COLO829 (cell line): ENCODE results near the gene JAZF1.

Experiments used
- DNase-seq: peaks from one replicate; pipeline ENCODE4 v3.0.0; 2012; ENCODE audit warnings: low spot score

Gene JAZF1

DNA sequence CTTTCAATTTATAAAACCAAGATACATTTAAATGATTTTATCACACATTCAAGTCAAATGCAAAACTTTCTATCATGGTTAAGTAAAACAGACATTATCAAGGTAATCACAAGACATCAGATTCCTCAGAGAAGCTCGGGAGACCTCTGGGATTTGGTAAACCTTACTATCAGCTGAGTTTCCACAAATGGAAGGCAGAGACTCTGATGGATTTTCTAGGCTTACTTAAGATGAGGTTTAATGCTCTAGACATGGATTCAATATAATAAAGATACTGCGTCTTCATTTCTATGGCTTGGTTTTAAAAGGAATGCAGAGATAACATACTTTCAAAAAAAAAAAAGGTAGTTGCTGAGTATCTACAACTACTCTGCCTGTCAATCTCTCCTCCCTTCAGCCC, 171.7 kb downstream of the JAZF1 start:
- DNase-seq: no peak

DNA sequence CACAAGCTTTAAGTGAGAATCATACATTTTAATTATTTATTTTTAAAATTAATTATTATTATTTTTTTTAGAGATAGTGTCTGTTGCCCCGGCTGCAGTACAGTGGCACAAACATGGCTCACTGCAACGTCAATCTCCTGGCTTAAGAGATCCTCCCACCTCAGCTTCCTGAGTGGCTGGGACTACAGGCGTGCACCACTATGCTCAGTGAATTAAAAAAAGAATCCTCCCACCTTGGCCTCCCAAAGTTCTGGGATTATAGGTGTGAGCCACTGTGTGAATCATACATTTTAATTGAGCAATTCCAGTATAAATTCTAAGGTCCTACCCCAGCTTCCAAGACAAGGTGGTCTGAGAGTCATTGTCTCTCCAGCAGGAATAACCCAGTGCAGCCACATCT, 172.4 kb downstream of the JAZF1 start:
- DNase-seq: no peak

DNA sequence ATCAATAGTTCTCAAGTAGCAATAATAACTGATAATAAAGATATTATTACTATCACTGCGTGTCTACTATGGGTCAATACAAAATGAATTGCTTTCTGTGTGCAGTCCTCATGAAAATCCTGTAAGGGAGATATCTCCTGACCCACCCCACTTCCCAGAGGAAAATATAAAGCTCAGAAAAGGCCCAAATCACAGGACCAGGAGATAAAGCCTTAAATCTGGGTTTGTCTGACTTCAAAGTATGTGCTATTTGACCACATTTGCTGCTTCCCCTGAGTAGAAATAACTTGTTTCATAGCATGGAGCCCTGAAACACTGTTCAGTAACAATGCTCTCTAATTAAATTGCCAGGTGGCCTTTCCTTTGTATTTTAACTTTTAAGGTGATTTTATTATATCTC, 174.1 kb downstream of the JAZF1 start:
- no peak for DNase-seq

DNA sequence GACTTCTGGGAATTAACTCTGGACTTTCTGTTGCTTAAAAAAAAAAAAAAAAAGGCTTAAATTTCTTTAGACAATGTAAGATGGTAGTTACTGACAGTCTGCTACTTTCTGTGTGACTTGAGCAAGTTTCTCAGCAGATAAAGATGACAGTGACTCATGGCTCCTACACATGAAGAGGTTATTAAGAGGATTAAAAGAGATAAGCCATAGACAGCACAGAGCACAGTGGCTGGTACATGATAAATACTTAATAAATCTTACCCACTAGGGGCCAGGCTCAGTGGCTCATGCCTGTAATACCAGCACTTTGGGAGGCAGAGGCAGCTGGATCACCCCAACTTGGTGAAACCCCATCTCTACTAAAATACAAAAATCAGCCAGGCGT, 174.8 kb downstream of the JAZF1 start:
- DNase-seq: no peak

DNA sequence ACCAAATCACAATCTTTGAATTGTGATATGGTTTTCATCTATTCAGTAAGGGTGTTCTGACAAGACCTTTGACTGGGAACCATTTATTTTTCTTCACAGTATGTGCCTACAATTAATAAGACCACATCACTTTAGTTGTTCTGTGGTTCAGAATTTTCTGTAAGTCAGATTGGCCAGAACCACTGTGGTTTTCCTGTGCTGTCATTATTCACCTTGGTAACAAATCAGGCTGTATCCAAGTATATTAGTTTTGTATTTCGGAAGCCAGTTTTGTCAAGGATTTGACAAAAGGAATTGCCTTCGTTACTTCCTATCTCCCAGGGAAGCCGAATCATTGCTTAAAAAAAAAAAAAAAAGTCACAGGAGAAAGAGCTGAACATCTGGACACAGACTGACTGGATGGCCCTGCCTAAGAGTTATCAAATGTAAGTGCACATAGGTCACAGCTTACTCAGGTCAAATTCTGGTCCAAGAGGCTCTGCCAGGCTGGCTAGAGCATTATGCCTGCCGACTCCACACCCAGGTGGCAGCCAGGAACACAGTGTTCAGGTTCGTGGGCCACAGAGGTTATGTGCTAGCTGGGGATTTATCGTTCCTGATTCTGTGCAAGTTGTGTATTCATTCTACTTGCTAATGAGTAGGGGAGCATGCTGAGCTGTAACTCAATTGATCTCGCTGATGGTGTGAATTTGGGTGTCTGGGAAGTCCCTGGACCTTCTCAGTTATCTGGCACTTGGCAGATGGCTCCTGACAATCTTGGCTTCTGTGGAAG, 175.3 kb downstream of the JAZF1 start:
- no peak for DNase-seq

DNA sequence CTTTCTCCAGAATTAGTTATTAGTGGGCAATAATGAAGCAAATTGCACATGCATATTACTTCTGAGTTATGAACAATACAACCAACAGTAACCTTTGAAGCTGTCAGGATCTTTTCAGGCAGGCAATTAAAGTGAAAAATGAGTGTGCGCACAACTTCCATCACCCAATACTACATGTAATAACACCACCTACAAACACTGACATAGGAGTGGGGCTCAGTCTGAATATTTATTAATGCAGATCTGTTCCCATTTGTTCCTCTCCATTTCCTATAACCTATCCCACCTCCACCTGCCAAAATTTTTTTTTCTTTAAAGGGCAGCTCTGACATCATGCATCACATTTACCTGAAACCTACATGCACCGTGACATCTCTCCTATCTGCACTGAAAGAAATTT, 177.2 kb downstream of the JAZF1 start:
- DNase-seq: no peak

DNA sequence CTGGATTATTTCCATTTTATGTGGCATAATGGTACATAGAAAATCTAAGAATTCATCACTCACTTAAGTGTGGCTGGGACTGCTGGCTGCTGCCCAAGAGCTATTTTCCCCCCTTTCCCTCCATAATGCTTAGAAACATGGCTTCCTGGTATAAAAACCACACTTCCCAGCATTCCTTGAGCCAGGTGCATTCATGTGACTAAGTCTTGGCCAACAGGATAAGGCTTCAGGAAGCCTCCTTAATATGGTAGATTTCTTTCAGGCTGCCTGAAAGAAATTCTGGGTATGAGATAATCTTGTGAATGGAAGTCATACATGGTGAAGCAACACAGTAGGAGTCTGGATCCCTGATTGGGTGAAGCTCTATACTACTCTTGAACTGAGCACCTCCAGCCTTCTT, 178.0 kb downstream of the JAZF1 start:
- no peak for DNase-seq

DNA sequence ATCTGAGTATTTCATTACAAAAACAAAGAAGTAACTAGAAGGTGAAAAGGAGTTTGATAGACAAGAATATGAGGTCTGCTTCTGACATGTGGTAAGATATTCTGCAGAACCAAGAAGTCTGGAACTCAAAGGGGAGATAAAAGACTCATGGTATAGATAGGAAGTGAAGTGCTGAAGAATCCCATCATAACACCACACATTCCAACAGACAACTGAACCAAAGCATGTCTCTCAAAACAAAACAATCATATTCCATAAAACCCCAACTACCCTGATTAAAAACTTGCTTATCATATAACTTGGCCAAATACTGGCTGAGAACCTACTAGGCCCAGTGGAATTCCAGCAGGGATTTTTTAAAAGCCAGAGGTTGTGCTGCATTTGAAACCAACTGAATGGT, 178.7 kb downstream of the JAZF1 start:
- DNase-seq: no peak

DNA sequence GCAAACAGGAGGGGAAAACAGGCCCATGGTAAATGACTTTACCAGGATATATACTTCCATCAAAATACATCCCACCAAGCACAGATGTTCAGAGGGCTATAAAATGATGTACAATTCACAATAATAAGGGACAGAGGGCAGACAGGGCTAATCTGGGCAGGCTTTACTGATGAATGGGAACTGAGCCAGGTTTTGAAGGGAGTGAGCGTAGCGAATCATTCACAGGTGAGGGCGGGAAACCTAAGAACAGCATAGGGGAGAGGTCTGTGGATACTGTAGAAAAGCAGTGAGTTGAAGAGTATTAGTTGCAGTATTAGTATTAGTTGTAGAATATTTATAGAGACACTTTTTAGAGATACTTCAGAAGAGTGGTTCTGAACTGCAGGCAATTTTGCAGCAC, 180.8 kb downstream of the JAZF1 start:
- DNase-seq: no peak

DNA sequence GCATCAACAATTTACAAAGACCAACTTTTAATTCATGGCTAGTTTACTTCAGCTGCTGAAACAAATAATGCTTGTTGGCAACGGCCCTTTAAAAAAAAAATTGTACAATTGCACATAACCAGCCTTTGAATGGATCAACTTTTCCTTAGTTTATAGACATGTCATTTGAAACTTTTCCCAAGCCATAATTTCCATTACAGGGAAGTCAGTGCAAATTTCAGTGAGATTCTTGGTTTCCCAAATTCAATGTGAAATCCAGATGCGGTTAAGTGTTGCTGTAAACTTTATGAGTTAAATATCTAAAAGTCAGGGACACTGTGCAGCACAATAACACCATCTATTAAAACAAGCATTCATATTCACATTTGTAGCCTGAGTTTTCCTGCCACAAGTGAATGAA, 182.2 kb downstream of the JAZF1 start:
- DNase-seq: no peak

DNA sequence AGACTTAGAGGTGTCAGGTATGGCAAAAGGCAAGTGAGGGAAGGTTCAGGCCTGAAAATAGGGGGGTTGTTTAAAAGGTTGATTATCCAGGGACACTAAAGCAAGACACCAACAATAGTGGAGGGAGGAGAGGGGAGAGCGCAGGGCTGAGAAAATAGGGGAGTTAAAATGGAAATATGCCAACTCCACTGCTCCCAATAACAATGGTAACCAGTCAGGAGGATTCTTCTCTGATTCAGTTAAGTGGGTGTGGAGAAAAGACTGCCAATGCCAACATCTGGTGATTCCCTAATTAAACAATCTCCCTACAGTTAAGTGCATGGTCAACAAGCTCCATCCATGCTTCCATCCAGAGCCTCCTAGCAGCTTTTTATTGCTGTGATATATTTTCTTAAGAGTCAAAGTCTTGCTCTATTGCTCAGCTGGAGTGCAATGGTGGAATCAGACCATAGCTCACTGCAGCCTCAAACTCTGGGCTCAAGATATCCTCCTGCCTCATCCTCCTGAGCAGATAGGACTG, 183.3 kb downstream of the JAZF1 start:
- DNase-seq: no peak

DNA sequence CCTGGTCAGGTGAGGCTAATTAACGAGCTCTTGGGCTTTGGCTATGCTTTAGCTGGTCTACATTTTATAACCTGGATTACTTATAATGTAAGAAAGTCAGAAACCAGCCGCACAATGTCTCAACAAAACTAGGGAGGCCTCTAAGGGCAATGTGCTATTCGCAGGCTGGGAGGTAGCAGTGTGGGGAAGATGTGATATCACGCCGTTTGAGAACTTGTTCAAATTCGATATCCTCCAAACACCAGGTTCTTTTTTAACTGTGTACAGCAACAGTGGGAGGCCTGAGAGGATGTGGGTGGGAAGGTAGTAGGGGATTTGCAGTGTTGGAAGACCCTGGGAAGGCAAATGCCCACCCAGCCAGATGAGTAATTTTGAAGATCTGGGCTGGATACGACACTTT, 184.5 kb downstream of the JAZF1 start:
- no peak for DNase-seq

DNA sequence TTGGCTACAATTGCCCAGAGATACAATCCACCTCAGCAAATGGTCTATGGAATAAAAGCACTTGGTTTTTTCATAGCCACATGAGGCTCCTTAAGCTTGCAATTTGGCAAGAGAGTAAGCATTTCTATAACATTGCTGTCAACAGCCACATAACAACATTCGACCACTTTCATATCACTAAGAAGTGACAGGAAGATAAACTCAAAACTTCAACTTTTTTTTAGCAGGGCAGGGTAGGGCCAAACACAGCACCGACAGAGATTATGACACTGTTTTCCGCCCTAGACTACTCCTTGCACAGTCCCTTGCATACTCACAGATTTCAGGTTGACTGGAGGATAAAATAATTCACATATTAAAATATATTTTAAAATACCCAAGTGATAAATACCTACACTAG, 185.4 kb downstream of the JAZF1 start:
- no peak for DNase-seq

DNA sequence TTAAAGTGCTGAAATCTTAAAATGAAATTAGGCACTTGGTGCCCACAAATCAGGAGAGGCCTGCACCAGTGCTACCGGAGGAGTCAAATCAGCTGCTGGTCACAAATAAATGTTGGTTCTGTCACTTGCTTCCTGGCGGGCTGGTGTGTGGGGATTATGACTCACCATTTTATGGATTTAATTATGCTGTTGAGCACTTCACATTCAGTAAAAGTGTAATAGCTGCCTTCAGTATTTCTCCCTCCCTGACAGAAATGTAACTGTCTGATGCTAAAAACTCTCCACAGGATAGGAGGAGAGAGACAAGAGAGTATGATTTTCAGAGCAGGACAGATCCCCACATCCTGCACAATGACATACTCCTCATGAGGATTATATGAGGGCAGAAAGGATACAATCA, 186.0 kb downstream of the JAZF1 start:
- peak; percentile 74 for DNase-seq

DNA sequence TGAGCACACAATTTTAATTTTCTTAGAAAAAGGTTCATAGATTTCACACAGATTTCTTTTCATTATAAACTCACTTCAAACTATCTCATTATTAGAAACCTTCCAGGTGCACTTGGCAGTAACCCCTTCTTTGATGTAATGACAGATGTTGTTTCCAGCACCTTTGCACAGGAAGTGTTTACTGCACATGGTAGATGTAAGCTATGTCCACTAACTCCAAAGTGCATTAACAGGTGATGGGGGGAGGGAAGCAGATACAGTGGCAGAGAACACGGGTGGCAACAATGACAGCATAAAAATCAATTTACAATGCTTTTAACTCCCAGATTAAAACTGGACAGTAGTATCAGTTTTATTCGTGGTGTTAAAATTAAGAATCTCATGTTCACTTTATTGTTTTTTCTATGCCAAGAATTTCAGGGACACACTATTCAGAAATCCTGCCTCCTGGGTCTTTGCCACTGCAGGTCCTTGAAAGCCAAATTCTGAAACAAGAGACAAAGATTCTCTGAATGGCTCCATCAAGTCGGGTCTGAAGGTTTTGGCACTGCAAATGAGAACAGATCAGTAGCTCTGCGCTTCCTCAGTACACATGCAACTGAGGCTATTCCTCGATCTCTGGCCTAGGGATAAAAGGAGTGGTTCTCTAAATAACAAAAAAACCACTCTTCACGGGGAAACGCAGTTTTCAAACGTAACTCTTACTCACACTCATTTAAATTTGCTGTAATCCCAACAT, 187.7 kb downstream of the JAZF1 start:
- no peak for DNase-seq

DNA sequence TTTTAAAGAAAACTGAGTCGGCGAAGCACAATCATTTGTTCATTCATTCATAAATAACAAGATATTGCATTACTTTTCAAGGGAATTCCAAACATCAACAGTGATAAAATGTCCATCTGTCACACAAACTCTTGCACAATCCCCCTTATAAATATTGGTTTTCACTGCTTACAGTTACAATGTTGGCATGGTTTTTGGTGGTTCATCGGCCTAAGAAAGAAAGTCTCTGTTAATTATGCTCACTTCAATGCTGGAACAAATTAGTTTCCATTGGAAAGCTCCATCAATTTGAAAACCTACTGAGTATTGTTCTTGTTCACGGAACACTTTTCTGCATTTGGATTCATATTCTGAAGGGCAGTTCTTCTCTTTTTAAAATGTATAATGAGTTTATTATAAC, 188.5 kb downstream of the JAZF1 start:
- DNase-seq: peak; percentile 53

DNA sequence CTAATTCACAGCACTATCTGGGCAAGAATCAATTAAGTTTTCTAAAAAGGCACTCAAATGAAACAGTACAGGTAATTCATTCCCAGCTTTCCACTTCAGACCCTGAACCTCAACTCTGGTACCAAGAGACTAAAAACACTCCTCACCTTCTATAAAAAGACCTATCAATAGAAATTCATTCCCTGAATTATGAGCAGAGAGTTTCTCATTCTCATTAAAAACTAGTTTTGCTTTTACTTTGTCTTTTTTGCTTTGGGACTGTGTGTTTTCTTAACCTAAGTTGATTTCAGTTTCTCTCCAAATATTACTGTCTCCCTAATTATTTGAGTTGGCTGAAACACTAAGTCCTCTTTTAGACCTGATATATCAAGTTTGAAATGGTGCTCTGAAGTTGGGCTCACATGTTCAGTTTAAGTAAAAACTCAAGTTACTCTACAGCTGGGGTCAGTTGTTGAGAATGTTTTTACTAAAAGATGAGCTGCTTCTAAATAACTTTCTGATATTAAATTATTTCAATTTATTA, 189.5 kb downstream of the JAZF1 start:
- no peak for DNase-seq

DNA sequence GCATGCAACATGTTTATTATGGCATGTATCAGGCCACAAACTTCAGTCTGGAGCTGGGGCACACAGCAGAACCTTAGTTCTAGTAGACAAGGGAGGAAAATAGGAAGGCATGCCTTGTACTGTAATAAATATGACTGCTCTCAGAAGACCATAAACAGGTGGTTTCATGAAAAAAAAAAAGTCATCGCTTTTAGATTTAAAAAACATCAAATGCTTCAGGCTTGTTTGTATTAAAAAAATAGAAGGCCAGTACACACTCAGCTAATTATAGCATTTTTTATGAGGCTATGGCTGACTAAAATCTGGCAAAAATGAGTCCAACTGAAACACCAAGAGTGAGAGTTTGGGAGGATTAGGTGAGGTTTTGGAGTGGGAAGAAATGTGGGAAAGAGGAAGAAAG, 204.1 kb downstream of the JAZF1 start:
- no peak for DNase-seq

DNA sequence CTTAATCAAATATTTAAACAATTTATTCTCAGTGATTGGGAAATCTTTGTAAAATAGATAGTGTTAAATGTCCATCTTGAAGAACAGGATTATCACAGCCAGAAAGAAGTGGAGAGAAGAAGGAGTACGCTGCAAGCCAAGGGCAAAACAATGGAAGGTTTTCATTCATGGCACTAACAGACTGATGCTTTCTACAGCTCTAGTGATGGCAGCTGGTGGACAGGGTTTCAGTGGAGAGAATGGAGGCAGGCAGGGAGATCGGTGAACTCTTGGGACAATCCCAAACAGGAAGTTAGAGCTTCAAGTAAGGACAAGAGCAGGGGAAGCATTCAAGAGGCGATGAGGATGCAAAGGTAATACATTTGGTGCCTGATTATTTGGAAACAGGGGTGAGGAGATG, 207.0 kb downstream of the JAZF1 start:
- no peak for DNase-seq

DNA sequence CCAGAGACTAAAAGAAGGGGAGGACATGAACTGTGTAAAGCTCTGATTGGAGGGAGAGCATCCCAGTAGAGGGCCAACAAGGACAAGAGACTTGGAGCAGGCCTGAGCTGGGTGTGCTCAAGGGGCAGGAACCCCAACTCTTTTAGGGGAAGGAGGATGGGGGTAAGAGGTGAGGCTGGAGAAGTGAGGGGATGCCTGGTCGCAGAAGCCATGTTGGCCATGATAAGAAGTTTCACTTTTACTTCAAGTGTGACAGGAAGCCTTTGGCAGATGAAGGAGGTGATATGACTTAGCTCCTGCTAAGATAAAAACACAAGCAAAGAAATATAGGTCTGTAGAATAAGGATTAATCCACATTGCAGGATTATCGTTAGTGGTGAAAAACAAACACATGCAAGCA, 208.3 kb downstream of the JAZF1 start:
- DNase-seq: no peak

DNA sequence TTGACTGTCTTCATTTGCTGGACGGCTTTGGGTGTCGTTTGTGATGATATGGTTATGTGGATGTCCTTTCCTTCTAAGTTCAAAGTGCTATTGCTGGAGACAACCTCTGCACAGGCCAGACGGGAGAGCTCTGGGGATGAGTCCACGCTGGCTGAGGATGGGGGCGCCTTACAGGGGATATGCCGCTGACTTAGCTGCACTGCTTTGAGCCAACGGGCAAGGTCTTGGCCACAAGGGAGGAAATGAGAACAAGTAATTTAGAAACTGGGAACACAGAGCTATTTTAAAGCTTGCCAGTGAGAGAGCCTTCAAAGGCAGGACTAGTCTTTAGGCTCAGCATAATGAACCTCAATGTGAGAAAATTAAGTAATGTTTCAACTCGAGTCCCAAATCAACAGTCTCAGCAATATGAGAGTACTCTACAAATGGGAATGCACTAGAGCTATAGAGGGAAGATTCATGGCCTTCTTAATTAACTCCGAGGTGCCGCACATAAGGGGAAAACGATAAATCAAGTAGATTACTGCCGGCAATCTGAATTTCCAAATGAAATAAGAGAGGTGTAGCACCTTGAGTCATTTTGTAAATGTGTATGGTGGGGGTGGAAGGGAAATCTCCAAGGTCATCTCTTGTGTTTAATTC, 209.3 kb downstream of the JAZF1 start:
- no peak for DNase-seq

DNA sequence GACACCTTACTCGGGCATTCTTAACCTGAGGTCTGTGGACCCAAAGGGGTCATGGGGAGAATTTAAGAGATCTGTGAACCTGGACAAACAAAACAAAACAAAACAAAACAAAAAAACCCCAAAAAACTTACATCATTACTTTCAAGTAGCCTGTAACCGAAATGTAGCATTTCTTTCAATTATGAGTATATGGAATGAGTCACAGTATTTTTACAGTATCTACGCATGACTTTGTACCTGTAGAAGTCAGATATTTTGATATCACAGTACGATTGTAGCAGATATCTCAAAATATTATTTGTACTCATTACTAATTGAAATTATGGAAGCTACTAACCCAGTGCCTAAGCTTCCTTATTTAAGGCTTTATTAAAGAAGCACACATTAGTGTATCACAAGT, 210.2 kb downstream of the JAZF1 start:
- no peak for DNase-seq

DNA sequence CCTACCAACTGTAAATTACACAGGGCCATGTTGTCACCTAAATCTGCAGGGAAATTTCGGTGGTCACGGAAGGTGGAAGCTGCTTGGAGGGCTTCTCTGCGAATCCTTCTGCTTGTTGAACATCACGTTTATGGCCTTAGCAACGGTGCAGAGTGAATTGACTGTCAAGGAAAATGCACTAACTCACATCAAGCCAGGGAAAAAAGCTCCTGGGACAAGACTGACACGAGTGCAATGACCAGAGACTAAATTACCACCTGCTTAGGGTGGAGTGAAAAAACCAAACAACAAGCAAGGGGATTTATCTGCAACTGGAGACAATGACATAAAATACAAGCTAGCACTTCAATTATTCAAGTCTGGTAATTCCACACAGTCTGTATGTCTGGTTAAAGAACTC, 211.2 kb downstream of the JAZF1 start:
- DNase-seq: no peak
